DND-41 (cell line): ENCODE data around the gene DHX38.

ENCODE experiments used
- CTCF ChIP-seq: IDR thresholded peaks from 2 replicates; pipeline ENCODE4 v1.5.1; 2012; ENCODE audit warnings: borderline replicate concordance, low read length, moderate library complexity, mild to moderate bottlenecking; ENCODE audit not compliant: poor library complexity, severe bottlenecking; ENCODE audit errors: extremely low read depth
- EZH2 ChIP-seq: IDR thresholded peaks from 3 replicates; pipeline ENCODE4 v1.6.1; 2012; ENCODE audit warnings: borderline replicate concordance, low read depth, mild to moderate bottlenecking, moderate library complexity, low read length, inconsistent platforms; ENCODE audit not compliant: severe bottlenecking

GRCh38 chr16:72050769-72051464 lies 42.7 kb upstream of the DHX38 start:
- TF ChIP-seq CTCF (no peak), EZH2 (no peak)
